Right lobe of liver (tissue), 4 donors: ENCODE data around the gene CIROP.

Experiments
- POLR2A ChIP-seq: fragments of 450-650 bp; IDR thresholded peaks from one replicate; pipeline ENCODE4 v1.6.1; 2017; ENCODE audit warnings: antibody characterized with exemption, mild to moderate bottlenecking
- TF ChIP-seq, protein P1 (sequence below), 4 donors: fragments of 200-600 bp in 3 of 4; fragments of 450-650 bp in 1 of 4; IDR thresholded peaks; one replicate each; pipeline versions ENCODE4 v1.5.1 to v1.8.0; 2016 to 2022; ENCODE audit warnings: antibody characterized with exemption in 4 of 4, mild to moderate bottlenecking in 2 of 4
- donor health status: DM: no; HTN: no; CAD: no.
- donor health status: DM: no; HTN: no; CAD: no.
- donor health status: DM: no; HTN: yes; CAD: no.

DNA sequence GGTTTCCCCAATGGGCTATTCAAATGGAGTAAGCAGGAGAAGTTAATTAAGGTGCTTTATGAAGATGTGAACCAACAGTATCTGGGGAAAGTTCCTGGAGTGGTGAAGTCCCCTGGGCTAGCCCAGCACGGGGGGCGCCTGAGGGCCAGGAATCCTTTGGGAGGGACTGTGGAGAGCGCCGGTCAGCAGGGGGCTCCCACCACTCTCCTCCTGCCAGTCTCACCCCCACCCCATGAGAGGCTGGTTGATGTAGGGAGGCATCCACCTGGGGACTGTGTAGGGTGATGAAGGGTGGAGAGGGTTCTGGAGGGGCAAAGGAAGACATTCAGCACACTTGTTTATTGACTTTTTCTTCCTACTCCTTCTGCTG lies 9.9 kb upstream of the CIROP start:
- TF ChIP-seq, protein P1, sequence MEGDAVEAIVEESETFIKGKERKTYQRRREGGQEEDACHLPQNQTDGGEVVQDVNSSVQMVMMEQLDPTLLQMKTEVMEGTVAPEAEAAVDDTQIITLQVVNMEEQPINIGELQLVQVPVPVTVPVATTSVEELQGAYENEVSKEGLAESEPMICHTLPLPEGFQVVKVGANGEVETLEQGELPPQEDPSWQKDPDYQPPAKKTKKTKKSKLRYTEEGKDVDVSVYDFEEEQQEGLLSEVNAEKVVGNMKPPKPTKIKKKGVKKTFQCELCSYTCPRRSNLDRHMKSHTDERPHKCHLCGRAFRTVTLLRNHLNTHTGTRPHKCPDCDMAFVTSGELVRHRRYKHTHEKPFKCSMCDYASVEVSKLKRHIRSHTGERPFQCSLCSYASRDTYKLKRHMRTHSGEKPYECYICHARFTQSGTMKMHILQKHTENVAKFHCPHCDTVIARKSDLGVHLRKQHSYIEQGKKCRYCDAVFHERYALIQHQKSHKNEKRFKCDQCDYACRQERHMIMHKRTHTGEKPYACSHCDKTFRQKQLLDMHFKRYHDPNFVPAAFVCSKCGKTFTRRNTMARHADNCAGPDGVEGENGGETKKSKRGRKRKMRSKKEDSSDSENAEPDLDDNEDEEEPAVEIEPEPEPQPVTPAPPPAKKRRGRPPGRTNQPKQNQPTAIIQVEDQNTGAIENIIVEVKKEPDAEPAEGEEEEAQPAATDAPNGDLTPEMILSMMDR (IDR thresholded peaks at IDR 0.05): no peak
- TF ChIP-seq POLR2A: no peak
